ENCODE data around the gene TMC3.

TMC3 gene

DNA sequence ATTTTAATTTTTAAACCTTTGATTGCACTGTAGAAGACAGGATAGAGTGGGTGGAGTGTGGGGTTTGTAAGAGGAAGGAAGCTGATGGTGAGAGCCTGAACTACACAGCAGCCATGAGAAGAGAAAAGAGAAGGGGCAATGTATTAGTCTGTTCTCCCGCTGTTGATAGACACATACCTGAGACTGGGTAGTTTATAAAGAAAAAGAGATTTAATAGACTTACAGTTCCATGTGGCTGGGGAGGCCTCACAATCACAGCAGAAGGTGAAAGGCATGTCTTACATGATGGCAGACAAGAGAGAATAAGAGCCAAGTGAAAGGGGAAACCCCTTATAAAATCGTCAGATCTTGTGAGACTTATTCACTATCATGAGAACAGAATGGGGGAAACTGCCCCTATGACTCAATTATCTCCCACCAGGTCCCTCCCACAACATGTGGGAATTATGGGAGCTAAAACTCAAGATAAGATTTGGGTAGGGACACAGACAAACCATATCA lies 87.3 kb downstream of the TMC3 start:
- no peaks in the 10 kb centered on the region for H4K20me1 ChIP-seq
- no peak overlapping the region for H3K9ac ChIP-seq
- H3K4me3 ChIP-seq = no peak overlapping the region
- H3K4me1 ChIP-seq = peaks cover 81% of the 10 kb centered on the region
- H3K9me3 ChIP-seq = no peaks in the 10 kb centered on the region
- H3K4me2 ChIP-seq = peak overlapping the region; percentile 64
- H3K36me3 ChIP-seq = no peaks in the 10 kb centered on the region
- TF ChIP-seq Cebpa-rat (IDR thresholded peaks at IDR 0.05) = no peak
- H3K27me3 ChIP-seq = no peaks in the 10 kb centered on the region
- peak overlapping the region; percentile 36; the same call in 1 of the 2 replicates for H3K27ac ChIP-seq

DNA sequence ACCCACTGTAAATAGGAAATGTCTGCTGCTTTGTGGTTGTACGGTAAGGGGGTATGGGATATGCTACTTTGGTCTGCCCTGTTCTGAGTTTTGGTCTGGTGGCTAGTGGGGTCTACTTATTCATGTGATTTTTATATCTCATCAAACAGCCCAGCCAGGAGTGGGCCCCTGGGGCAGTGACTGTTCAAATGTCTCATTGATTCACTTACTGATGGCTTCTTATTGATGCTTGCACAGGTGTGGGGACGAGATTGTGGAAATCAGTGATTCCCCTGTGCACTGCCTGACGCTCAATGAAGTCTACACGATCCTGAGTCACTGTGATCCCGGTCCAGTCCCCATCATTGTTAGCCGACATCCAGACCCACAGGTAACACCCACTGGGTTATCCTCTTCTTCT lies 88.6 kb downstream of the TMC3 start:
- H3K36me3 ChIP-seq = no peaks in the 10 kb centered on the region
- peak overlapping the region; percentile 71 for H3K27ac ChIP-seq
- peaks cover 72% of the 10 kb centered on the region for H3K4me1 ChIP-seq
- no peak for TF ChIP-seq Cebpa-rat (IDR thresholded peaks at IDR 0.05)
- H3K4me3 ChIP-seq = no peak overlapping the region
- no peaks in the 10 kb centered on the region for H3K27me3 ChIP-seq
- no peak overlapping the region for H3K9ac ChIP-seq
- H4K20me1 ChIP-seq = no peaks in the 10 kb centered on the region
- peak overlapping the region; percentile 64 for H3K4me2 ChIP-seq
- H3K9me3 ChIP-seq = no peaks in the 10 kb centered on the region

- no peaks in the 10 kb centered on the region for H3K36me3 ChIP-seq
- 0 out of 2 replicates have a peak overlapping the region, but pooled peaks have one; percentile 16 for H3K9ac ChIP-seq
- H3K4me3 ChIP-seq = no peak overlapping the region
- no peaks in the 10 kb centered on the region for H3K9me3 ChIP-seq
- H3K27ac ChIP-seq = peak overlapping the region; percentile 71
- no peak for TF ChIP-seq Cebpa-rat (IDR thresholded peaks at IDR 0.05)
- H3K4me1 ChIP-seq = peaks cover 72% of the 10 kb centered on the region
- peak overlapping the region; percentile 64 for H3K4me2 ChIP-seq
- no peaks in the 10 kb centered on the region for H4K20me1 ChIP-seq
- no peaks in the 10 kb centered on the region for H3K27me3 ChIP-seq
Observed at GRCh38 chr15:81284256-81285031, 89.6 kb downstream of the TMC3 start.

- H3K36me3 ChIP-seq = no peaks in the 10 kb centered on the region
- H3K4me1 ChIP-seq = peaks cover 59% of the 10 kb centered on the region
Observed at GRCh38 chr15:81282911-81283310, 91.1 kb downstream of the TMC3 start.

GRCh38 chr15:81282606-81282895 lies 91.5 kb downstream of the TMC3 start:
- Histone ChIP-seq H3K36me3 (no peaks in the 10 kb centered on the region), H3K27me3 (no peaks in the 10 kb centered on the region), H3K9ac (no peak overlapping the region), H4K20me1 (no peaks in the 10 kb centered on the region), H3K4me1 (peaks cover 55% of the 10 kb centered on the region), H3K27ac (no peak overlapping the region), H3K4me2 (no peak overlapping the region), H3K9me3 (peaks cover 13% of the 10 kb centered on the region), H3K4me3 (no peak overlapping the region)
- TF ChIP-seq Cebpa-rat (IDR thresholded peaks at IDR 0.05) = no peak

More at GRCh38 chr15:81282911-81283310, 91.1 kb downstream of the TMC3 start:
- peak overlapping the region; percentile 23; the same call in 1 of the 2 replicates for H3K27ac ChIP-seq
- no peak overlapping the region for H3K4me2 ChIP-seq
- no peak overlapping the region for H3K9ac ChIP-seq
- no peaks in the 10 kb centered on the region for H3K27me3 ChIP-seq
- H3K4me3 ChIP-seq = no peak overlapping the region
- peaks cover 10% of the 10 kb centered on the region for H3K9me3 ChIP-seq
- no peaks in the 10 kb centered on the region for H4K20me1 ChIP-seq
- no peak for TF ChIP-seq Cebpa-rat (IDR thresholded peaks at IDR 0.05)

GRCh38 chr15:81281766-81282605 lies 92.0 kb downstream of the TMC3 start:
- Histone ChIP-seq H4K20me1 (no peaks in the 10 kb centered on the region), H3K4me2 (peak overlapping the region; percentile 4; the same call in 1 of the 2 replicates), H3K9ac (no peak overlapping the region), H3K4me1 (peaks cover 49% of the 10 kb centered on the region), H3K27ac (no peak overlapping the region), H3K36me3 (no peaks in the 10 kb centered on the region), H3K4me3 (no peak overlapping the region), H3K9me3 (peaks cover 19% of the 10 kb centered on the region), H3K27me3 (no peaks in the 10 kb centered on the region)
- no peak for TF ChIP-seq Cebpa-rat (IDR thresholded peaks at IDR 0.05)

DNA sequence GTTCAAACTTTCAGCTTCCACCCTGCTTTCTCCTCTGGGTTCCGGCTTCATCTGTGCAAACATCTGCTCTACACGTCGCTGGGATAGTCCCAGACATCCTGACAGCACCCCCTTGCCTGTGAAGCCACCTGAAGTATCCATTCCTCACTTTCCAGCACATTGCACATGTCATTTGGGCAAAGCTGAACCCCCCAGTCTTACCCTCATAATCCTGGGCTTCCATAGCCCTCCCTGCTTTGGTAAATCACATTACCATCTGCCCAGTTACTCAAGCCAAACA lies 92.6 kb downstream of the TMC3 start:
- TF ChIP-seq Cebpa-rat (IDR thresholded peaks at IDR 0.05) = no peak

More for the DNA sequence above, 92.6 kb downstream of the TMC3 start:
- Histone ChIP-seq H3K36me3 (no peaks in the 10 kb centered on the region), H3K4me3 (no peak overlapping the region), H3K9ac (no peak overlapping the region), H3K4me1 (peaks cover 45% of the 10 kb centered on the region), H3K9me3 (peaks cover 25% of the 10 kb centered on the region), H3K4me2 (peak overlapping the region; percentile 4; the same call in 1 of the 2 replicates), H4K20me1 (no peaks in the 10 kb centered on the region), H3K27ac (peak overlapping the region; percentile 23; the same call in 1 of the 2 replicates), H3K27me3 (no peaks in the 10 kb centered on the region)
